GM12878 (cell line): ENCODE results near the gene SLC25A45. TPM values are rescaled to one million over a fixed set of nuclear protein-coding genes. Genes with fewer than 3 reads are reported as not detected.
A peak's percentile ranks its signal among the peaks of the same experiment; 100 is the strongest.

Experiments used
- ATAC-seq: fragments of 200-7000 bp; cut with Tn5 transposase; 3 replicates; pipeline ENCODE4 v1.9.1; 2020; ENCODE audit warnings: mild to moderate bottlenecking, moderate library complexity
- BruUV-seq: library from RNA; stranded (reverse); fragments of 400-500 nt; replicated peaks from 2 replicates; lab custom pipeline; 2021; lab: Mats Ljungman, UMichigan
- CTCF ChIA-PET: fragments of 300-600 bp; sonication (Branson Sonifier 250); formaldehyde crosslinking; extraction: SDS; loops from one replicate; lab custom pipeline; 2021; ENCODE audit warnings: inconsistent platforms; lab: Yijun Ruan, JAX
- POLR2A ChIA-PET: fragments of 350-600 bp; formaldehyde crosslinking; extraction: SDS; loops from one replicate; lab custom pipeline; 2021; ENCODE audit warnings: inconsistent platforms; lab: Charles Lee
- RAD21 ChIA-PET: fragments of 300-600 bp; sonication (Branson Sonifier 250); formaldehyde crosslinking; loops from one replicate; lab custom pipeline; 2023; ENCODE audit warnings: antibody characterized with exemption; ENCODE audit not compliant: unreplicated experiment; lab: Charles Lee
- SMC1A ChIA-PET: fragments of 300-600 bp; sonication (Branson Sonifier 250); formaldehyde crosslinking; loops from one replicate; lab custom pipeline; 2023; ENCODE audit not compliant: unreplicated experiment, uncharacterized antibody; lab: Charles Lee
- DNase-seq: peaks from one replicate; pipeline ENCODE4 v3.0.0-alpha.2; 2011; ENCODE audit warnings: low read depth, low spot score
- FAIRE-seq: peaks from 3 replicates; lab custom pipeline; 2011; peaks lifted over from hg19 to GRCh38; lab: Jason Lieb, UNC
- H2AFZ ChIP-seq: 2 replicates; pipeline ENCODE4 v1.6.0; 2011; ENCODE audit warnings: low read depth, low read length, control low read depth; ENCODE audit not compliant: control insufficient read depth
- H3K27ac ChIP-seq: 2 replicates; pipeline ENCODE4 v1.5.1; 2011; ENCODE audit warnings: control low read depth; ENCODE audit not compliant: control insufficient read depth, insufficient read depth
- H3K27me3 ChIP-seq, 2 experiments: replicated peaks in 1 of 2; 2 replicates each; pipeline versions ENCODE4 v1.6.0 to v1.6.1; 2011; ENCODE audit warnings: low read length in 1 of 2; ENCODE audit not compliant: control insufficient read depth in 2 of 2, insufficient read depth in 2 of 2
- H3K36me3 ChIP-seq, 2 experiments: 2 replicates each; pipeline ENCODE4 v1.5.1; 2011; ENCODE audit warnings: low read length in 1 of 2; ENCODE audit not compliant: control insufficient read depth in 2 of 2, insufficient read depth in 2 of 2
- H3K4me1 ChIP-seq: 2 replicates; pipeline ENCODE4 v1.6.1; 2011; ENCODE audit warnings: mild to moderate bottlenecking, low read length, moderate library complexity, mixed read lengths; ENCODE audit not compliant: control insufficient read depth, insufficient read depth
- H3K4me2 ChIP-seq: 2 replicates; pipeline ENCODE4 v1.6.0; 2011; ENCODE audit warnings: control low read depth; ENCODE audit not compliant: control insufficient read depth, insufficient read depth
- H3K4me3 ChIP-seq: fragments of 200-600 bp; sonication (generic); 2 replicates; pipeline ENCODE4 v1.5.1; 2016
- H3K79me2 ChIP-seq: 2 replicates; pipeline ENCODE4 v1.6.0; 2011; ENCODE audit warnings: low read length; ENCODE audit not compliant: control insufficient read depth, insufficient read depth
- H3K9ac ChIP-seq: 2 replicates; pipeline ENCODE4 v1.8.0; 2011; ENCODE audit warnings: low read length, control low read depth, mixed read lengths; ENCODE audit not compliant: control insufficient read depth, insufficient read depth
- H3K9me3 ChIP-seq: replicated peaks from 3 replicates; pipeline ENCODE4 v1.5.1; 2011; ENCODE audit warnings: mild to moderate bottlenecking, low read length; ENCODE audit not compliant: control insufficient read depth, insufficient read depth
- H4K20me1 ChIP-seq: 2 replicates; pipeline ENCODE4 v1.6.0; 2011; ENCODE audit not compliant: control insufficient read depth, insufficient read depth
- CBX5 ChIP-seq: sonication (generic); IDR thresholded peaks from 2 replicates; pipeline ENCODE4 v1.6.1; 2016; ENCODE audit warnings: low read depth, moderate library complexity, mild to moderate bottlenecking, inconsistent platforms
- CEBPB ChIP-seq, 2 experiments: fragments of 150-350 bp in 1 of 2; IDR thresholded peaks; 2 replicates each; pipeline ENCODE4 v1.6.1; 2012 to 2014; ENCODE audit warnings: low read depth in 2 of 2, low read length in 2 of 2, borderline replicate concordance in 1 of 2, inconsistent platforms in 1 of 2
- EP300 ChIP-seq, 2 experiments: fragments of 150-350 bp in 1 of 2; IDR thresholded peaks; 2 replicates each; pipeline ENCODE4 v1.6.1; 2011 to 2012; ENCODE audit warnings: low read depth in 2 of 2, low read length in 2 of 2, borderline replicate concordance in 1 of 2, improper control_type of control experiment in 1 of 2, inconsistent platforms in 1 of 2; ENCODE audit not compliant: control insufficient read depth in 1 of 2
- RAD21 ChIP-seq: IDR thresholded peaks from 2 replicates; pipeline ENCODE4 v1.6.1; 2011; ENCODE audit warnings: mild to moderate bottlenecking, low read depth, low read length, moderate library complexity; ENCODE audit not compliant: insufficient read depth
- SIN3A ChIP-seq: IDR thresholded peaks from 2 replicates; pipeline ENCODE4 v1.6.1; 2012; ENCODE audit warnings: low read depth, low read length, improper control_type of control experiment
- WGBS: methylation state at CpG from one replicate; pipeline ENCODE4 v1.1.6; 2016; ENCODE audit warnings: low lambda C conversion rate; ENCODE audit not compliant: insufficient replicate concordance, insufficient coverage; ENCODE audit errors: missing lambda C conversion rate; 5-methylcytosine and 5-hydroxymethylcytosine counted together
- in situ Hi-C: fragments of 300-500 bp; cut with MboI; formaldehyde crosslinking; loops from 9 replicates; pipeline ENCODE4 v1.14.3; 2018; ENCODE audit warnings: mixed read lengths
- intact Hi-C: fragments of 100-400 bp; cut with micrococcal nuclease; formaldehyde crosslinking; loops from one replicate; pipeline ENCODE4 v1.14.2; 2022; ENCODE audit not compliant: unreplicated experiment
- polyA plus RNA-seq, 11 experiments: library from polyadenylated mRNA; depleted of rRNA in 4 of 11; unstranded in 6 of 11; stranded (reverse) in 5 of 11; fragments of >200 nt; fragmentation: Nextera tagmentation in 4 of 11; fragmentation: Illumina TruSeq in 1 of 11; extraction: Ambion mirVana in 4 of 11; extraction: Trizol in 1 of 11; gene quantifications; 1 replicate in 1 of 11; 2 replicates in 10 of 11; pipeline versions ENCODE4 v1.2.1 to v1.2.3, GENCODE V29; 2011 to 2016; ENCODE audit warnings: inconsistent platforms in 2 of 11, missing spikeins in 2 of 11, low read depth in 1 of 11
- total RNA-seq, 4 experiments: library from RNA; depleted of rRNA in 3 of 4; stranded (reverse); fragments of >200 nt in 3 of 4; fragmentation: Illumina TruSeq in 1 of 4; extraction: Trizol in 1 of 4; gene quantifications; 2 replicates each; pipeline versions ENCODE4 v1.2.1 to v1.2.3, GENCODE V29; 2013 to 2021
- TF ChIP-seq, protein P1 (sequence below), 3 experiments: IDR thresholded peaks in 2 of 3; conservative IDR thresholded peaks in 1 of 3; 2 replicates each; pipeline ENCODE4 v1.5.1; 2011; ENCODE audit warnings: low read depth in 3 of 3, low read length in 3 of 3, mild to moderate bottlenecking in 3 of 3, control low read depth in 2 of 3, moderate library complexity in 2 of 3, inconsistent platforms in 1 of 3, mixed read lengths in 1 of 3; ENCODE audit not compliant: control insufficient read depth in 2 of 3, insufficient read depth in 1 of 3; ENCODE audit errors: extremely low read depth in 1 of 3

SLC25A45 gene
- total and polyA plus RNA-seq, 10 of the 15 experiments (the other 5 are each of a cell fraction or from before 2014, with no cell fraction given), result 4.1 to 35.2 (median 20.3) TPM

DNA sequence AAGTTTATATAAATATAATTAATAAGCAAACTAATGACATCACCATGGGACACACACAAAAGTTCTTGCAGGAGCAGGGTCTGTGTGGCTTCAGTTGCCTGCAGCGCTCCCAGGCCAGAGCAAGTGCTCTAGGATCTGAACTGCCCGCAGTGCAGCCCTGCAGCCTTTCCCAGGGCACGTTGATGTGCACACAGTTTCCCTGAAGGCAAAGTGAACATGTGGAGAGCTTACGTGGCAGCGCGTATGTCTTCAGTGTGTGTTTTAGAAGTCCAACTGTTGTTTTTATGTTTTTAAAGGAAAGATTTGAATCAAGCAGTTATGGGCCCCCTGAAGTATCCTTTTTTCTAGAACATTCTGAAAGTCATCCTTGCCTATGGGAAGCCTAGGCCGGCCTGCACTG is 29.1 kb downstream of the SLC25A45 start:
- Histone ChIP-seq H3K27ac (no peak overlapping the region), H3K9ac (no peak overlapping the region), H2AFZ (no peak overlapping the region), H3K36me3 (peaks cover 15 to 17% of the 10 kb centered on the region in 2 experiments; a peak in 3 of 4 replicates), H3K4me2 (no peak overlapping the region), H4K20me1 (no peaks in the 10 kb centered on the region), H3K9me3 (no peaks in the 10 kb centered on the region), H3K4me3 (no peak overlapping the region), H3K27me3 (0 out of 4 replicates have a peak, but pooled peaks cover 0 to 3% of the 10 kb centered on the region in 2 experiments), H3K79me2 (no peaks in the 10 kb centered on the region), H3K4me1 (peaks cover 4% of the 10 kb centered on the region)
- ChIA-PET RAD21 (interaction anchor here (1.0 to 2.5 kb wide), 3 partner anchors 19 to 128 kb away, joined by 3 to 9 read pairs (median 4); partner anchors contain the start of gene DPF2), SMC1A (interaction anchor here (1.0 to 1.1 kb wide), 2 partner anchors 15 to 20 kb away, joined by 3 read pairs; partner anchors contain the start of gene DPF2), POLR2A (interaction anchor here (0.9 to 1.8 kb wide), 3 partner anchors 13 to 155 kb away, joined by 3 to 5 read pairs (median 4); no protein-coding TSS in a partner anchor), CTCF (interaction anchor here (0.8 to 1.8 kb wide), 8 partner anchors 8 to 164 kb away, joined by 3 to 6 read pairs (median 3); partner anchors contain the start of gene DPF2)
- intact Hi-C loops, result no loop called here
- TF ChIP-seq CBX5 (no peak), EP300 (IDR thresholded peaks at IDR 0.05; ENCODE audit: borderline replicate concordance in 1 of 2, control insufficient read depth in 1 of 2, low read depth in 2 of 2, low read length in 2 of 2) (no peak)
- ATAC-seq, result no peak
- no TSS peak for BruUV-seq
- DNase-seq, result no peak
- WGBS, result 77% methylated on average over 7 of the region's 7 CpGs
- in situ Hi-C loops, result no loop called here
- no peak for FAIRE-seq

DNA sequence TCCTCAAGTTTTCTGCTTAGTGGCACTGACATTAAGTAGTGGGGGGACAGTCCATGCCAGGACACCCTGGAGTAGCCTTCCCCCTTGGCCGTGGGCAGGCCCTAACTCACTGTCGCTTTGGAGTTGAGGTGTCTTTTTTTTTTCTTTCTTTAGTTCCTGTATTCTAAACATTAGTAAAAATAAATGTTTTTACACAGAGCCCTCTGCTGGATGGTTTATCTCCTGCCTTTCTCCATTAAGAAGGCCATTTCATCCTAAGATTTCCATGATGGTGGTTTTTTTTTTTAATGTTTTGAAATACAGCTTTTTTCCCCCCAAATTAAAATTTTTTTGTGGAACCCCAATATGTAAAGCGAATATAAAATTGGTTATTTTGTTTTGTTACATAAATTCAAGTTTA is 29.7 kb downstream of the SLC25A45 start:
- ChIA-PET CTCF (interaction anchor here (0.8 to 1.8 kb wide), 10 partner anchors 9 to 165 kb away, joined by 3 to 6 read pairs (median 4); partner anchors contain the start of genes CDC42EP2 and DPF2), SMC1A (interaction anchor here (0.7 to 1.6 kb wide), 4 partner anchors 14 to 78 kb away, joined by 3 to 8 read pairs (median 3); no protein-coding TSS in a partner anchor), RAD21 (interaction anchor here (0.6 to 2.5 kb wide), 4 partner anchors 19 to 127 kb away, joined by 3 to 9 read pairs (median 4); partner anchors contain the start of gene DPF2), POLR2A (interaction anchor here (0.9 to 1.8 kb wide), 3 partner anchors 13 to 155 kb away, joined by 3 to 5 read pairs (median 4); no protein-coding TSS in a partner anchor)
- no peak overlapping the region for H3K4me2 ChIP-seq
- H3K79me2 ChIP-seq, result no peaks in the 10 kb centered on the region
- no peak overlapping the region for H3K9ac ChIP-seq
- peaks cover 18 to 21% of the 10 kb centered on the region in 2 experiments for H3K36me3 ChIP-seq
- no TSS peak for BruUV-seq
- ATAC-seq (no peak), DNase-seq (no peak), FAIRE-seq (no peak)
- TF ChIP-seq CEBPB (IDR thresholded peaks at IDR 0.05; ENCODE audit: borderline replicate concordance in 1 of 2, low read depth in 2 of 2, low read length in 2 of 2), result no peak
- TF ChIP-seq, protein P1, sequence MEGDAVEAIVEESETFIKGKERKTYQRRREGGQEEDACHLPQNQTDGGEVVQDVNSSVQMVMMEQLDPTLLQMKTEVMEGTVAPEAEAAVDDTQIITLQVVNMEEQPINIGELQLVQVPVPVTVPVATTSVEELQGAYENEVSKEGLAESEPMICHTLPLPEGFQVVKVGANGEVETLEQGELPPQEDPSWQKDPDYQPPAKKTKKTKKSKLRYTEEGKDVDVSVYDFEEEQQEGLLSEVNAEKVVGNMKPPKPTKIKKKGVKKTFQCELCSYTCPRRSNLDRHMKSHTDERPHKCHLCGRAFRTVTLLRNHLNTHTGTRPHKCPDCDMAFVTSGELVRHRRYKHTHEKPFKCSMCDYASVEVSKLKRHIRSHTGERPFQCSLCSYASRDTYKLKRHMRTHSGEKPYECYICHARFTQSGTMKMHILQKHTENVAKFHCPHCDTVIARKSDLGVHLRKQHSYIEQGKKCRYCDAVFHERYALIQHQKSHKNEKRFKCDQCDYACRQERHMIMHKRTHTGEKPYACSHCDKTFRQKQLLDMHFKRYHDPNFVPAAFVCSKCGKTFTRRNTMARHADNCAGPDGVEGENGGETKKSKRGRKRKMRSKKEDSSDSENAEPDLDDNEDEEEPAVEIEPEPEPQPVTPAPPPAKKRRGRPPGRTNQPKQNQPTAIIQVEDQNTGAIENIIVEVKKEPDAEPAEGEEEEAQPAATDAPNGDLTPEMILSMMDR (IDR thresholded peaks at IDR 0.05 in 2 of 3, conservative IDR thresholded peaks at IDR 0.05 in 1 of 3; ENCODE audit: control insufficient read depth in 2 of 3, extremely low read depth in 1 of 3, insufficient read depth in 1 of 3, low read depth in 3 of 3, low read length in 3 of 3), result peak in 1 of 3 experiments; percentile 21; a peak in 2 of 6 replicates
- 0 out of 2 replicates have a peak, but pooled peaks have one; percentile 8 for TF ChIP-seq RAD21
- TF ChIP-seq SIN3A, result no peak
- no peak overlapping the region for H3K4me3 ChIP-seq
- H3K27me3 ChIP-seq, result 0 out of 4 replicates have a peak, but pooled peaks cover 0 to 3% of the 10 kb centered on the region in 2 experiments
- intact Hi-C loops, result no loop called here
- H4K20me1 ChIP-seq, result no peaks in the 10 kb centered on the region
- H3K27ac ChIP-seq, result no peak overlapping the region
- H2AFZ ChIP-seq, result no peak overlapping the region
- 96% methylated on average over 3 of the region's 3 CpGs for WGBS
- in situ Hi-C loops, result no loop called here
- peaks cover 4% of the 10 kb centered on the region for H3K4me1 ChIP-seq
- no peaks in the 10 kb centered on the region for H3K9me3 ChIP-seq
